HG03139 (cell line): ENCODE results near the gene LOXL1.
"Not testable (repeated sequence)": the region's sequence is repeated elsewhere in the genome, so short reads cannot be mapped to it uniquely, and the experiment has no call there.

Experiments
- ATAC-seq: cut with Tn5 transposase; IDR thresholded peaks from one replicate; pipeline ENCODE4 v1.9.1; 2021; ENCODE audit not compliant: unreplicated experiment

The LOXL1 gene

DNA sequence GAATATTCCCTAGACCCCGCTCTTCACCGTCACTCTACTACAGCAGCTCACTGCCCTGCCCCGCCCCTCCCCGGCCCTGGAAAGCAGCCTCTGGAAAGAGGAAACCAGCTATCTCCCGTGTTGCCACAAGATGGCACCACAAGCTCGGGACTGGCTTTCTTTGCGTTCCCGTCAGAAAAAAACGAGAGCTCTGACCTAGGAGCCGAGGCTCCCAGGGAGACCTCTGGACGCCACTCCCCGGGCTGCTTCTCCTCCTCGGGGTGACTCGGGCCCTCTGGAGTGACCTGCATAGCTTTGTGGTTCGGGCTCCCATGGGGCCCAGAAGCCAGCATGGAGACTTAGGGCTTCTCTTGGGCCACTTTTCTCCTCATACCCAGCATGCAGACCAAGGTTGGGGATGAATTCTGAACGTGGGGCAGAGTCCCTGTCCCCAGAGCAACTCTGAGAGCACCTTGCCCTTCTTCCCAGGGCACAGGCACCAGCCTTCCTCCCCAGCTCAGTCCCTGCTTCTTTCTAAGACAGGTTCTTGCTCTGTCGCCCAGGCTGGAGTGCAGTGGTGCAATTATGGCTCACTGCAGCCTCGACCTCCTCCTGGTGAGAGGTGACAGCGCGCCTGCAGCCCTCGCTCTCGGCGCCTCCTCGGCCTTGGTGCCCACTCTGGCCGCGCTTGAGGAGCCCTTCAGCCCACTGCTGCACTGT lies 46.9 kb downstream of the LOXL1 start:
- ATAC-seq: no peak

DNA sequence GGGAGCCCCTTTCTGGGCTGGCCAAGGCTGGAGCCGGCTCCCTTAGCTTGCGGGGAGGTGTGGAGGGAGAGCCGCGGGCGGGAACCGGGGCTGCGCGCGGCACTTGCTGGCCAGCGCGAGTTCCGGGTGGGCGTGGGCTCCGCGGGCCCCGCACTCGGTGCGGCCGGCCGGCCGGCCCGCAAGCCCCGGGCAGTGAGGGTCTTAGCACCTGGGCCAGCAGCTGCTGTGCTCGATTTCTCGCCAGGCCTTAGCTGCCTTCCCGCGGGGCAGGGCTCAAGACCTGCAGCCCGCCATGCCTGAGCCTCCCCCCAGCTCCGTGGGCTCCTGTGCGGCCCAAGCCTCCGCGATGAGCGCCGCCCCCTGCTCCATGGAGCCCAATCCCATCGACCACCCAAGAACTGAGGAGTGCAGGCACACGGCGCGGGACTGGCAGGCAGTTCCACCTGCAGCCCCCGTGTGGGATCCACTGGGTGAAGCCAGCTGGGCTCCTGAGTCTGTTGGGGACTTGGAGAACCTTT lies 47.5 kb downstream of the LOXL1 start:
- not testable (repeated sequence) for ATAC-seq

DNA sequence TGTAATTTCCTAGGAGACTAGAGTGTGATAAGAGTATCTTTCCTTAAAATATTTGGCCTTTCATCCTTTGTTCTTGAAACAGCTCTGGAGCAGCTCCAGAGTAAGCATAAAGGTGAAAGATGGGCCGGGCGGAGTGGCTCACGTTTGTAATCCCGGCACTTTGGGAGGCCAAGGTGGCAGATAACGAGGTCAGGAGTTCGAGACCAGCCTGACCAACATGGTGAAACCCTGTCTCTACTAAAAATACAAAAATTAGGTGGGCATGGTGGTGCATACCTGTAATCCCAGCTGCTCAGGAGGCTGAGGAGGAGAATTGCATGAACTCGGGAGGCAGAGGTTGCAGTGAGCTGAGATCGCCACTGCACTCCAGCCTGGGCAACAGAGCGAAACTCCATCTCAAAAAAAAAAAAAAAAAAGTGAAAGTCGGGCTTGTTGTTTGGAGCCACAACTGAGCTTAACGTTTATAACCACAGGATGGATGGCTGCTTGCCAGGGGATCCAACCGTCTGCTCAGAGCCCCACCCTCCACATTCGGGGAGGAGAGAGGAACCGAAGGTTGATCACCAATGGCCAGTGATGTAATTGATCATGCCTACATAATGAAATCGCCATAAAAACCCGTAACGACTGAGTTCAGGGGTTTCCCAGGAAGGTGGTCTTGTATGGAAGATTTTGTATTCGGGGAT lies 49.3 kb downstream of the LOXL1 start:
- ATAC-seq: not testable (repeated sequence)

DNA sequence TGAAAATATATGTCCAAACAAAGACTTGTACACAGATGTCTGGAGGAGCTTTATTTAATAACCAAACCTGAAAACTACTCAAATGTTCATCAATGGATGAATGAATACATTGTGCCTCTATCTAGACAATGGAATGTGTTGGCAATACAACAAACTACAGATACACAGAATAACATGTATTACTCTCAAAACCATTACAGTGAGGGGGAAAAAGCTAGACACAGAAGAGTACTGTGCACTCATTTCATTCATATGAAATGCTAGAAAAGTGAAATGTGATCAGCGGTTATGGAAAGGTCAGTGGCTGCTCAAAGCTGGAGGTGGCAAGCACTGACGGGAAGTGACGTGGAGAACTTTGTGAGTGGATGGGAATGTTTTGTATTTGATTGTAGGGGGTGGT lies 52.6 kb downstream of the LOXL1 start:
- no peak for ATAC-seq

DNA sequence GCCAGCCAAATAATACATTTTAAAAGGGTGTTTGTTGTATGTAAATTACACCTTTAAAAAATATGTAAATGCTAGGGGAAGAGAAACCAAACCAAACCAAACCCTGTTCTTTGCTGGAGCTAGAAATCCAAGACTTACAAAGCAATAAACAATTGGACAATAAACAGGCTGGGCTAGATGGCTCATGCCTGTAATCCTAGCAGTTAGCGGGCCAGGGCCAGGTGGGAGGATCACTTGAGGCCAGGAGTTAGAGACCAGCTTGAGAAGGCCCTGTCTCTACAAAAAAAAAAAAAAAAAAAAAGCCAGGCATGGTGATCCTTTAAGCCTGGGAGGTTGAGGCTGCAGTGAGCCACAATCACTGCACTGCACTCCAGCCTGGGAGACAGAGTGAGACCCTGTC lies 53.4 kb downstream of the LOXL1 start:
- ATAC-seq: no peak

DNA sequence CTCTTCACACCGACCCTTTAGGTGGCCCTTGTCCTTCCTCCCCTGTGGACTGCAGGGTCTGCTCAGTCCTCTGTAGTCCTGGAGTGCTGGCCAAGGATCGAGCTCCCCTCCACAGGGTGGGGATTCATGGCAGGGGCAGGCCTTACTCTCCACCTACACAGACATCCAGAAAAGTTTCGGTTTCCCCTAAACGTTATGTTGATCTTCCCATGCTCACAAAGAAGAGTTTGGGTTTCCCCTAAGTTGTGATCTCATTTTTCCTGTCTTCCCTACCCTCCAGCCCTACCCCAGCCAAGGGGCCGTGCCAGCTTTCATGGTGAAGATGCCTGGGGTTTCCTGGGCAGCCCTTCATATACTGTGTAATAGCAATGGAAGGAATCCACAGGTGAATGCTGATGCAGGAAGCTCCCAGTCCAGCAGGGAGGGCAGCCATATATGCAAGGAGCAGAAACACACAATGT lies 55.5 kb downstream of the LOXL1 start:
- no peak for ATAC-seq

DNA sequence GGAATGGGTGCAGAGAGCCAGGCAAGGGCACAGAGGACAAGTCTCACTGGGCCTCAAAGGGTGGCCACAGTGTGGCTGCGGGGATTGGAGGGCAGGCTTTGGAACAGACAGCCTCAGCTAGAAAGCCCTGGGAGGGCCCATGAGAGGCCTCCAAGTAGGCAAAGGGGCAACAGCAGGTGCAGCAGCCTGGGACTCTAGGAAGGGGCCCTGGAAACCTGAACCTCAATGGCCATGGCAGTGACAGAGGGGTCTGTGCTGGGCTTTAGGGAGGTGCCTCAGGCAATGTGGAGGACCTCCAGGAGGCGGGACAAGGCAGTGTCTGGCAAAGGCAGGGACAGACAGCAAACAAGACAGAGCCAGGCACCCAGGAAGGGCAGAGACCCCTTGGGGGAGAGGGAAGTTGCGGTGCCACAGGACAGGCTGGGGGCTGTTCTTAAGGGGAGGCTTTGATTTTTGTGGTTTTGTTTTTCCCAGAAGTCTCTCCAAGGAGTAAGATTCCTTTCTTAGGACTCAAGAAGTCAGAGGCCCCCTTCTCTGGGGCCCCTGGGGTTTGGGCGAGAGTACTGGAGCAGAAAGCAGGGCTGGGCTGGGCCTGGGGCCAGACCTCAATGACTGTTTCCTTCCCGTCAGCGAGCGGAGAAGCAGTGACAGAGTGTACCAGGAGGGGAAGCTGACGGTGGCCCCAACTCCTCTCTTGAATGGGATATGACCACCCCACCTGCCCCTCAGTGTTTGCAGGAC lies 56.1 kb downstream of the LOXL1 start:
- ATAC-seq: peak; percentile 56

DNA sequence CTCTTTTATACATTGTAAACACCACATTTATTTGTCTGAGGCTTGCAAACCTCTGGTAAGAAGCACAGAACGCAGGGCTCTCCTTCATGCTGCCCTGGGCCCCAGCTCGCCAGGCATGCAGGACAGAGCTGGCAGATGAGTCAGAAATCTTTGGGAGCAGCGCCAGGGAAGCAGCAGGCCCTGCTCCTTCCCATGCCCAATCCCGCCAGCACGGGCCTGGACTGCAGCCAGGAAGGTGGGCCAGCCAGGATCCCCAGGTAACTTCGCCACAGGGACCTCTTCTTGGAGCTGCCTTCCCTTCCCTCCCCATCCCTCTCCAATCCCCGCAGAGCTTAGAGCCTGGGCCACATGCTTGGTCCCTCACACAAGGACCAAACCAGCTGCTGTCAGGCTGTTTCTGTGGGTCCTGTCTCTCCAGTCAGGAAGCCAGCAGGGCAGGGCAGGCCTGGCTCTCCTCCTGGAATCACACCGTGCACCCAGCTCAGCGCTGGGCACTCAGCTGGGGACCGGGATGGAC lies 57.0 kb downstream of the LOXL1 start:
- no peak for ATAC-seq

DNA sequence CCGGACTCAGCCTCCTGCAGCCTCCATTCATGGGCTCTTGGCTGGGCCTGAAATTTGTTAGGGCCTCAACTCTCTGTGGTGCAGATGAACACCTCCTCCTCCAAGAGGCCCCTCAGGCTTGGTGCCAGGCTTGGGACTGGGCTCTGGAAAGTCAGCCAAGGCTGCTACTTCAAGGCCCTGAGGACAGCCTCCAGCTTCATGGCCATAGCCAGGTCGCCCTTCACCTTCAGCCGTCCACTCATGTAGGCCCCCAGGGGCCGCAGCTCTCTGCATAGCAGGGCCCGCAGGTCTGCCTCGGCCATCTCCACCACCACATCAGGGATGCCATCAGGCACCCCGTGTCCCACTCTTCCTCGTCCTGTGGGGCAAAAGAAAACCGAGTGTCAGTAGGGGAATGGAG lies 57.5 kb downstream of the LOXL1 start:
- no peak for ATAC-seq

DNA sequence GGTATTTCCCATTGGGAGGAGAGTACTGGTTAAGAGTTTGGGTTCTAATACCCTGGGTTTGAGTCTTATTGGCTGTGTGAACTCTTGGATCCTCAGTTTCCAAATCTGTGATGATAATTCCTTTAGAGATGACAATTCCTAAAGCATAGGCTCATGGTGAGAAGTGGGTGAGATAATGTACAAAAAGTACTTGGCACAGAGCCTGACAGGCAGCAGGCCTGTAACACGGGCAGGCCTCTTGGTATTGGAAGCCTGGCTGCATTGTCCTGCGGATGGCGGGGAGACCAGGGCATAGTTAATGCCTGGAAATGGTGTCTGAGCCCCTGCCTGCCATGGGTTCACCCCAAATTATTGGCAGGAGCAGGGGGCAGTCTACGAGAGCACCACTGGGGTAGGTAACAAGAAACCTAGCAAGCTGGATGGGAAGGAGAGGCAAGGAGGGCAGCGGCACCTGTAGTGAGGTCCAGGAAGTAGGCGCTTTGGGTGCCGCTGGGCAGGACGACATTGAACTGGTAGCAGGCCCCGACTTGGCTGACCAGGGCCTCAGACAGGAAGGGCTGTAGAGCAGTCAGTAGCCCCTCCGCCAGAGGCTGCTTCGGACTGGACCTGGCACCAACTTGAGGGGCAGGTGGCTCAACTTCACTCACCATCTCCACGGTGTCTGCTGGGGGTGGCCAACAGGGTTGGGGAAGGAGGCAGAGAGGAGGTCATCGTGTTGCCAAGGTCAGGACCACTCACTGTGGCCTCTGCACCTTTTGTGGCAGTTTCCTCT lies 58.1 kb downstream of the LOXL1 start:
- no peak for ATAC-seq

DNA sequence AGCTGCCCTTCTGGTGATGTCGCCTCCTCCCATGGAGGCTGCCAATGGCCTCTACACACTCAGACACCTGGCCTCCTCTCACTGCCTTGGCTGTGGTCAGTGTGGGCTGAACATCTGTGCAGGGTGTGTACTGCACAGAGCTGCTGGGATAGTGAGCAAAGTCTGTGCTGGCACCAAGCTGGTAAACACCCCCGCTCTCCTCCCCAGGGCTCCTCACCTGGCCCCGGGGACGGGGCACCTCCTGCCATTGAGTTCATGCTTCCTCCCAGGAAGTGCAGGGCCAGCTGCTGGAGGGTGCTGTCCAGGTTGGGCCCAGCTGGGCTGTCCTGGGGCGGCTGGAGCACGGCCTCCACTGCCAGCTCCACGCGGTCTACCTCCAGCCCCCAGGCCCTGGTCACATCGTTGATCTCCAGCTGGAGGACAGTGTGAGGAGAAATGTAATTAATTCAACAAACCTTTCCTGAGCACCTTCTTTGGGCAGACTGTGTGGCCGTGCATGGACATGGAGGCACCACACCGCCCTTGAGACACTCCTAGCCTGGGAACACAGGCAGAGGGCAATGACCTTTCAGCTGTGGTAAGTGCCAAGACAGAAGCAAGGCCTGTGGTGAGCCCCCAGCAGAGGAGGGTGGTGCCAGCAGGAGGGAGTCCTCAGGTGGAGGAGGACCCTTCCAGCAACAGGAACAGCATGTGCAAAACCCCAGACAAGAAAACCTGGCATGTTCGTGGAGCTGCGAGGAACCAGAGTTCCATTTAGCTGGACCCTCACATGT lies 59.0 kb downstream of the LOXL1 start:
- ATAC-seq: no peak

DNA sequence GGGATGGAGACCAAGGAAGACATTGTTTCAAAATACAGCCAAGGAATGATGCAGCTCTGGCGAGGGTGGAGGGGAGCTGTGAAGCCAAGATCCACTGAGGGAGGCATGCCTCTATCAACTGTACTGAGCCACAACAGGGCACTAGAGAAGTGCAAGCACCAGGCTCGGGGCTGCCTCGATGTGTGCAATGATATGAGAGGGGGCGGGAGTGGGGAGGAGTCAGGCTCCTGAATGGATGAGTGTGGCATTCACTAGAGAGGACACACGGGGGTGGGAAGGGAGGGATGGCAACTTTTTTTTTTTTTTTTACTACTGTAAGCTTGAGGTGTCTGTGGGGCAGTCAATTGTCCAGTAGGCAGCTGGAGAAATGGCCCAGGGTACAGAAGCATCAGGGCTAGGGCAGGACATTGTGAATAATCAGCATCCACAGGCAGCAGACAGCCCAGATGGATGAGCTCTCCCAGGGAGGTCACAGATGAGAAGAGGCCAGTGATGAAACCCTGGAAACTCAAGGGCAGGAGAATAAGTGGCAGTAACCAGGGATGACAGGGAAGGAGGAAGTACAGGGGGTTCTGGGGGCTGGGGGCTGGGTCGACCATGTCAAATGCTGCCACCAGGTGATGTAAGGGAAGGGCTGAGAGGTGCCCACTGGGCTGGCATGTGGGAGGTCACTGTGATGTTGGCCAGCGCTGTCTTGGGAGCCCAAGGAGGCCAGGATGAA lies 60.0 kb downstream of the LOXL1 start:
- ATAC-seq: no peak

DNA sequence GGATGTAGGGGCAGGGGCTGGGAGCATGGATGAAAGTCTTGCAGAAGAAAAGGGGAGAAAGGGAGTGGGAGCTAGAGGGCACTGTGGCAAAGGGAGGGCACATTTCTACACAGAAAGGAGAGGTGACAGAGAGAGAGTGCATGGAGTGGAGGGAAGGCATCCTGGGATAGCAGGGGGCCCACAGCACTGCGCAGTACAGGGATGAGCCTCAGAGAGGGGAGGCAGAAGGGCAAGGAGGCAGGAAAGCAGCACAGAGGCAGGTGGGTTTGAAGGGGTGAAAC lies 60.5 kb downstream of the LOXL1 start:
- ATAC-seq: no peak

DNA sequence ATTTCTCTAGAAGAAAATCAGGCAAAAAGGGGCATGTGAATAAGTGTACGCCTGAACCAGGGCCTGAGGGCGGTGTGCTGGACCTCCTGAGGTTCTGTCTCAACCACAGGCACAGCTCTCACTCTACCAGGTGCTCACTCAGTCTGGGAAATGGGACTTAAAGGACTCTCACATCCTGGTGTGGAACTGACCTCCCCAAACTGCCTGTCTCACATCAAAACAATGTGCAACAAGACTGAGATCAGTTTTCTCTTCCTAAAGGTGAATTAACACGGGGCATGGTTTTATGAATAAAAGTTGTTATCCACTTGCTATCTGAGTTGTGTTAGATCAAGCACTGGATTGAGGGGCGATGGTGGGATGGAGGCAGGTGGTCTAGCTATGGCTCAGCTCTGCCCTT lies 61.0 kb downstream of the LOXL1 start:
- ATAC-seq: no peak

DNA sequence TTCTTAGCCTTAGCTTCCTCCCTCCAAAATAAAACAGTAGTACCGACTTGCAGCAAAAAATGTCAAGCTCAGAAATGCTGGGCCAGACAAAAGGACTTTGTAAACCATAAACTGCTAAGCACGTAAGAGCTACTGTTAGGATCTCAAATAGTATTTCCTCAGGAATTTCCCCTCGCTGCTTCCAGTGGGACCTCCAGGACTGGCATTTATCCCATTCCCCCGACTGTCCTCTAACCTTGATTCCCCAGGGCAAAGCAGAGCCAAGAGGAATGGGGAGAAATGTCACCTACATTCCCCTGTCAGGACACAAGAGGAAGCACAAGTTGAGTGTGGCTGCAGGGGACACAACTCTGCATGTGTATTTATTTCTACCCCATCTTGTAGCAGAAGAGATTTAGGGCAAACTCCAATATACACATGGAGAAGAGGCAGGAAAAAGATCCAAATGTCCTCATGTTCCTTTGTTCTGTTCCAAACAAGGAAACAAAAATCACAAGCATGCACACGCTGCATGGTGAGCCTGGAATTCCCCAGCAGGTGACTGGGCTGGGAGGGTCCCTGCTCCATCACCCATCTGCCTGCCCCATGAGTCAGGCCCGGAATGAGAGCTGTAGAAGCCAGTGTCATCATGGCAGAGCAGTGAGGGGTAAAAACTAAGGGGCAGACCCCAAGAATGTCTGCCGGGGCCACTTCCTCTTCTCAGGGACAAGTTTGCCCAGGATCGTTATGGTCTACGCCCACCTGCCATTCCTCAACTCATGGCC lies 61.6 kb downstream of the LOXL1 start:
- no peak for ATAC-seq

DNA sequence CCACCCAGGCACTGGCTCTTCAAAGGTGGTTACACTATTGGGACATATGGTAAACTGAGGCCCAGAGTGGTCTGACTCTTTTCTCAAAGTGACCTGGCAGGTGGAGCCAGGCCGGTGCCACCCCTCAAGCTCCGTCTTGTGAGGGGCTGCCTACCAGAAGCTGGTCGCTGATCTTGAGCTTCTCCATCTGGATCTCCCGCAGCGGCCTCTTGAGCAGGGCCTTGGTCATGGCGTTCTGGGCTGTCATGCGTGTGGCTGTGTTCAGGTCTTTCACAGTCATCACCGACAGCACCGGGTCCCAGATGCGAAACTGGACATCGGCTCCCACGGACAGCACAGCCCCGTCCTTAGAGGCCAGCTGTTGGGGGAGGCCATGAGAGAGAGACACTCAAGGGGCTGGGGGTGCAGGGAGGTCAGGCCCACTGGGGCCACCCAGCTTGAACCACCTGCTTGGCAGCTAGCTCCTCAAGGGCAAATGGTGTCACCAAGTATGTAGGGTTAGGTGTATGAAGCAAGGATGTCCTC lies 62.2 kb downstream of the LOXL1 start:
- no peak for ATAC-seq

DNA sequence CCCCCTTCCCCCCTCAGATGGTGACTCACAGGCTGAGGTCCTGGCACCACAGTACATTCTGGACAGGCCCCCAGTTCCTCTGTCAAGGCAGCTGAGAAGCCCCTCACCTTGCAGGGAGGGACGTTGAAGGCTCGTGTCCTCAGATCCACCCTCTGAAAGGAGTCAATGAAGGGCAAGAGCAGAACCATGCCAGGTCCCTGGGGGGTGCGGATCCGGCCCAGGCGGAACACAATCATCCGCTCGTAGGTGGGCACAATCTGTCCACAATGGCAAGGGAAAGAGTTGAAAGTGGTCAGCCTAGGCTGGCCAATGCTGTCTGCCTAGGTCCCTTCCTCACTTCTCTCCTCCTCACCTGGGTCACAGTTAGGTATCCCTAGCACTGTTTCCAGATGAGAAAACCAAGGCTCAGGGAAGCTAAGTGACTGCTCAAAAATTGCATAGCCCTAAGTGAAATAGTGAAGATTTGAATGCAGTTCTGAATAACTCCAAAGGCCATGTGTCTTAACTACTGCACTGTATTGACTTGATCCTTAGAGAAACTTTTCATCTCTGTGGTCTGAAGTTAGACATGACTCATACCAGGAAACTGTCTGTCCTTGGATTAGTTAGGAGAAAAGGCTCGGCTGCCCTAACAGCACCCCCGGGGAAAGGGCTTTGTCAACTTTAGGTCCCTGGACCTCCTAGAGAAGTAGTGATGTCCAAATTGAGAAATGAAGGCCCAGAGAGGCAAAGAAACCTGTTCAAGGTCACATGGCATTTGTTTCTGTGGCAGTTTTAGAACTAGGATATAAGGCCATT lies 62.9 kb downstream of the LOXL1 start:
- no peak for ATAC-seq
